ENCODE results near the gene TOX2.
"Not testable (repeated sequence)": the region's sequence is repeated elsewhere in the genome, so short reads cannot be mapped to it uniquely, and the experiment has no call there.

The TOX2 gene

DNA sequence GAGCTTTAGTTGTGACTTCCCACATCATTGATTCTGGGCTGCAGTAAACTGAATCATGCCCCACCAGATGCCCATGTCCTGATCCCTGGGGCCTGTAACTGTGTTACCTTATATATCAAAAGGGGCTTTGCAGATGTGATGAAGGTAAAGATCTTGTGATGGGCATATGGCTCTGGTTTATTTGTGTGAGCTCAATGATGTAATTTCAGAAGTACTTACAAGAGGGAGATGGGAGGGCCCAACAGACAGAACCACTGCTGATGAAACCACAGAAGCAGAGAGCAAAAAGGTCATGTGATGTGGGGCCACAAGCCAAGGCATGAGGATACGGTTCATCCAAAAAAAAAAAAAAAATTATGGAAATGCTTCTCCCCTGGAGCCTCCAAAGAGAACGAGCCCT is 118.7 kb downstream of the TOX2 start:
- DNase-seq (ENCODE audit: low read depth, low spot score) = no peak

DNA sequence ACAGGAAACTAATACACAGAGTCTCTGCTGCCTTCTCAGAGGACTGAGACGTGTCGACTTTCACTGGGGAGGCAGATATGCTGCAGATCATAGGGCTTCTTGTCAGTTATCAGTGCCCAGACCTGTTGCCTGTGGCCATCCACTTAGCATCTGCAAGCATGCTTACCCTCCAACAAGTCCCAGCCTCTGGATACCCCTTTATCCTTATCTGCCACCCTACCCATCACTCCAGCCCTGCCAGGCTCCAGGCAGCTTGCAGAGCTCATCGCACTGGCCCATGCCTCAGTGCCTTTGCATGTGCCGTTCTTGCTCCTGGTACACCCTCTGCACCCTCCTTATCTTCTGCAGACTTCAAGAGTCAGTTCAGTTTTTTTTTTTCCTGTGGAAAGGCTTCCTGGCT is 119.2 kb downstream of the TOX2 start:
- no peak for DNase-seq (ENCODE audit: low read depth, low spot score)

DNA sequence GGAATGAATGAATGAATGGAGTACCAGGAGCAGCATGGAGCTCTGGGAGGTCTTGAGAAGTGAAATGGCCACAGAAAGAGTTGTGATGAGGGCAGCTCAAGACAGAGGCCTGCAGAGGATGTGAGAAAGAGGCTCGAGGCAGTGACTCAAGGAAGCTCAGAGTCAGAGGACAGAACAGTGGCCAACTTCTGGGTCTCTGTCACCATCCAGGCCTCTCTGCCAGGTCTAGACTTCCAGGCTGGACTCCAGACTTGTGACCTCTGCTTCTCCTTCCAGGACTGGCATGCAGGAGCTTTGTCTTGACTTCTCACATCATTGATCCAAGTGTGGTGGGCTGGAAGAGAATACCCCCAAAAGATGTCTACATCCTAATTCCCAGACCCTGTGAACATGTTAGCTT is 119.8 kb downstream of the TOX2 start:
- no peak for DNase-seq (ENCODE audit: low read depth, low spot score)

DNA sequence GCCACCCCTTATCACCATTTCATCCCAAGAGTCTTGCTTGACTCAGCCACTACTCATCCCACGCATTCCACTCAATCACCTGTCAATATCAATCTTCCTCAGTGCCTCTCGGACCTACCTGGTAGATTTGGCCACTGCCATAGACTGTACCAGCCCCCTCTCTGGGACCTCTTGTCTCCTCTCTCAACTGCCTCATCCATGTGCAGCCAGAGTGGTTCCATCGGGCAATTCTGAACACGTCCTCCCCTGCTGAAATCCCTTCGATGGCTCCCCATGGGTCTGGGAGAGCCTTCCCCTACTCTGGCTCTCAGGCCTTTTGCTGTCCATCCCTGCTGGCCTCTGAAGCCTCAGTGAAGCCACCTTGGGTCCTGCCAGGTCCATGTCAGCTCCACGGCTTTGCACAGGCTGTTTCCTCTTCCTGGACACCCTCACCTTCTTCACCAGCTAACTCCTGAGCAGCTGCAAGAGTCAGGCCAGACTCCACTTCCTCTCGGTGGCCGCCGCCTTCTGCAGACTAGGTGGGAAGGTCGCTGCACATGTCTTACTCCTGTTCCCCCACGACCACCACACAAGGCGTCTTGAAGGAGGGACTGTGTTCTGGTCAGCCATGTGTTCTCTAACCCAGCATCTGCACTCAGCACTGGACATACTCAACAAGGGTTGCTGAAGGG is 120.4 kb downstream of the TOX2 start:
- no peak for DNase-seq (ENCODE audit: low read depth, low spot score)

DNA sequence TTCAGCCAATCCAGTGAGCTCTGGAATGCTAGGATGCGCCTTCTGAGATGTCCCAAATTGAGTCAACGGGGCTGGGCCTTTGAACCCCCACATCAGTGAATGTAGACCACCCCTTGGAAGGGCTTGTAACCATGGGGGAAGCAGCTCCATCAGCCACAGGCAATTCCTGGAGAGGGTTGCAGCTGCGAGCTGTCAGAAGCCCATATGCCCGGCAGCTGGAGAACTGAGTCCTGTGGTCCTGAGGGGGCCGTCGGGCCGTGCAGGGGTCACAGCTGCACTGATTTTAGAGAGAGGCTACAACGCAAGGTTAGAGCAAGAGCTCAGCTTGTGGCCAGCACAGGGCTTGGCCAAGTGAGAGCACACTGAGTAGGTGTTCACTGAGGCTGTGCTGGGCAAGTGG is 121.3 kb downstream of the TOX2 start:
- DNase-seq (ENCODE audit: low read depth, low spot score) = no peak

DNA sequence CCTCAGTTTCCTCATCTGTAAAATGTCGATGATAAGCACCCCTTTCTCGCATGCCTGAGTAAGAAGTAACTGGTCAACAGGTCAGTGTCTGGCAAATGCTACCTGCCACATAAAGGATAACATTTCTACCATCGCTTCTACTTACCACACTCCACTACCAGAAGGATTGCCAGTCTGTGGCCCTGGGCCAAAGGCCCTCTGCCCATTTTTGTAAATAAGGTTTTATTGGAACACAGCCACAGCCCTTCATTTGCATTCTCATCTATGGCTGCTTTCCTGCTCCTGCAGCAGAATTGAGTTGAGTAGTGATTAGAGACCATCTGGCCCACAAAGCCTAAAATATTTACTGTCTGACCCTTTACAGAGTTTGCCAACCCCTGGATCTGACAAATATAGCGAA is 121.8 kb downstream of the TOX2 start:
- no peak for DNase-seq (ENCODE audit: low read depth, low spot score)

DNA sequence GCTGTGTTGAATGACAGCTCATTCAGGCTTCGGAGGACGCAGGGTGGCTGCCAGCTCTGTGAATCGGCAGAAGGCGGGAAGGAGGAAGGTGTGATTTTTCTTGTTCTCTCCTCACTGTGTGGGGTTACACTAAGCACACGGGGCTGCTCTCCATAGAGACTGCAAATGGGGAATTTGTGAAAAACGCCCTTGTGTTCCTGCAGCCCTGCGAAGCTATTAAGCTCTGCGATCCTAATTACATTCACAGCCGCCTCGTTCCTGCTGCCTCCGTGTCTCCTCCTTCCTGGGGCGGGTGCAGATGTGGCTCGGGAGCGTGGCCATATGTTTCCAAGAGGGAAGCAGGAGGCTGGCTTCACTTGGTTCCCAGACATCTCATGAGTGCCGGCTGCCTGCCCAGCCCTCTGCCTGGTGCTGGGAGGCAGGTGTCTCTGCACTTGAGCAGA is 124.0 kb downstream of the TOX2 start:
- DNase-seq (ENCODE audit: low read depth, low spot score) = no peak

DNA sequence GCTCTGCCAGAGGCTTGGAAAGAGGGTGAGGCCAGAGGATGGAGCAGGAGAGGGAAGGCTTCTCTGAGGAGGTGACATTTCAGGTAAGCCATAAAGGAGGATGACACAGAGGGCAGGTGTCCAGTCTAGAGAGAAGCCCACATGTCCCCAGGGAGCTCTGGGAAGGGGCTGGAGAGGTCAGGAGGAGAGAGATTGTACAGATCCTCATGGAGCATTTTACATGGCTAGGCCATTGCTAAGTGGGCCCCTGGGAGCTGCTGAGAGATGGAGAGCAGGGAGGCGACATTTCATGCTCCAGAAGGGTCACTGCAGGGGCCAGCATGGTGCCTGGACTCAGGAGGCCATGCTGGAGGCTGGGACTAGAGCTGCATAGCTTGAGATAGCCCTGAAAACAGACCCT is 124.5 kb downstream of the TOX2 start:
- no peak for DNase-seq (ENCODE audit: low read depth, low spot score)

DNA sequence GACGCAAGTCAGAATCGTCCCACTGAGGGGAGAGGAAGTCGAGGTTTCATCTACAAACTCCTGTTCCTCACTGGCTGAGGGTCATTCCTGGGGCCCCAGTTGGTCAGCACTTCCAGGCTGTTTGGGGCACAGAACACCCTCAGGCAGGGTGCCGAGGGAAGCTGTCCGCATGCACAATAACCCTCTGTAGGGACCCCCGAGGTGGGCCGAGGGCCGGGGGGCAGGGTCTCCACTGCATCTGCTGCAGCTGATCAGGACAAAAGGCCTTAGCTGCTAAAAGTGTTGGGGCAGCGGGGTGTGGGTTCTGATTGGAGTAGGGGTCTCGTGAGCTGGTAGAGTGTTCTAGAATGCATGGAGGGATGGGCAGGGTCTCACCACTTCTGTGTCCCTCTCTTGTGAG is 125.1 kb downstream of the TOX2 start:
- no peak for DNase-seq (ENCODE audit: low read depth, low spot score)

DNA sequence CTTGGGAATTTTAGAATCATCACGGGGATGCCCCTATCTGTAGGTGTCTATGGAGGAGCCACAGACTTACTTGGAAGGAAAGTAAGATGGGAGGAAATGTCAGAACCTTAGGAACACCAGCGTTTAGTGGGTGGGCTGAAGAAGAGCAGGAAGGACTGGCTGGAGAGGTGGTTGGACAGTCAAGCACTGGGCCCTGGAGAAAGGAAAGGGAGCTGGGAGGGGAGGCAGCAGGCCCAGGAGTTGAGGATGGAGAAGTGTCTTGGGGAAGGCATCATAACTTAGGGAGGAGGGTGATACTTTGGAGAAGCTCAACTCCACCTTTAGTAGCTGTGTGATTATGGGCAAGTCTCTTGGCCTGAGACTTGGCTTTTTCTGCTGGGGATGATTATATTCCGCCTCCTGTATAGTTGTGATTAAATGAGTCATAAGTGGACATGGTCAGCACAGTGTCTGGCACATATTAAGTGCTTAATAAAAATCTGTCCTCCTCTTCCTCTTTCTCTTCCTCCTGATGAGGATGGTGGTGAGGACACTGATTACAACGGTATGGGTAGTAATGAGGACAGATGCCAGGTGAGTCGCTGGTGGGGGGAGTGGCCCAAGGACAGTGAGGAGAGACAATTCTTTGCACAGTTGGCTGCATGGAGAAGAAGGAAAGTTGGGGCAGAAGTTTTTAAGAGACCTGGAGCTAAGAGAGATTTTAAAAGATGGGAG is 125.7 kb downstream of the TOX2 start:
- no peak for DNase-seq (ENCODE audit: low read depth, low spot score)

DNA sequence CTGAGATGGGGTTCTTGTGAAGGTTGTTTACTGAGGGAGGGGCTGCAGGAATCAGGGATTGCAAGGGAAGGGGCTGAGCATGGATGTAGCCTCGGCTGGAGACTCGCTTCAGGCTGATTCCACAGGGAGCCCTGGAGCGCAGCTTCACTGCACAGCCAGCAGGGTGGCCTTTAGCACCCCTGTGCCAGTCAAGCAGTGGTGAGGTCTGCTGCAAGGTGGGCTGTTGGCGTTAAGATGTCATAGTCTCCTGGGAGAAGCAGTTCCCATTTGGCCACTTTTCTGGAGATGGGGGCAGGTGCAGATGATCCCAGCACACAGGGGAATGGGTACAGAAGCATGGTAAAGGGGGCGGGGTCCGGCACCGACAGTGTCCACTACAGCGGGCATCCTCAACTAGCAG is 126.3 kb downstream of the TOX2 start:
- no peak for DNase-seq (ENCODE audit: low read depth, low spot score)

DNA sequence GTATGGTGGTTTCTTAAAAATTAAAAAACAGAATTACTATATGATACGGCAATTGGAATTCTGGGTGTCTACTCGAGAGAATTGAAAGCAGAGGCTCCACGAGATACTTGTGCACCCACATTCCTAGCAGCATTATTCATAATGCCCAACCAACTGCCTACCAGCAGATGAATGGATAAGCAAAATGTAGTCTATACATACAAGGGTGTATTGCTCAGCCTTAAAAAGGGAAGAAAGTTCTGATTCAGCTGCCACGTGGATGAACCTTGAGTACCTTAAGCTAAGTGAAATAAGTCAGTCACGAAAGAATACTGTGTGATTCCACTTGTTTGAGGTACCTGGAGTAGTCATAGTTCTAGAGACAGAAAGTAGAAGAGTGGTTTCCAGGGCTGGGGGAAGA is 130.1 kb downstream of the TOX2 start:
- DNase-seq (ENCODE audit: low read depth, low spot score) = not testable (repeated sequence)

DNA sequence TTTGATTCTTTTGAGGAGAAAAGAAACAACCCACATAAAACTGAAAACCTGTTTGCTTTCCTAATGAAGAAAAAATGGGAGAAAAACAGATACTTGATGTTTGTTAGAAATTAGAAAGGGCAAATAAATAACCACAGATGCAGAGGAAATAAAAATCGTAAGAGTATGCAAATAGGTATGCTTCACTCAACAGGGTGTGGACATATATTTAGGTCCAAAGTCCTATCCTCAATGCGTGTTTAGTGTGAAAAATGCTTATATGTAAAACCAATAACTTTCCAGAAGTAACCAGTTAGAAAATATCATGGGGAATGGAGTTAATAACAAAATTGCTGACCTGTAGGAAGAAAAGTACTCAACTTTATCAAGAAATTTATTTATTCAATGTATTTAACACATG is 135.7 kb downstream of the TOX2 start:
- no peak for DNase-seq (ENCODE audit: low read depth, low spot score)

DNA sequence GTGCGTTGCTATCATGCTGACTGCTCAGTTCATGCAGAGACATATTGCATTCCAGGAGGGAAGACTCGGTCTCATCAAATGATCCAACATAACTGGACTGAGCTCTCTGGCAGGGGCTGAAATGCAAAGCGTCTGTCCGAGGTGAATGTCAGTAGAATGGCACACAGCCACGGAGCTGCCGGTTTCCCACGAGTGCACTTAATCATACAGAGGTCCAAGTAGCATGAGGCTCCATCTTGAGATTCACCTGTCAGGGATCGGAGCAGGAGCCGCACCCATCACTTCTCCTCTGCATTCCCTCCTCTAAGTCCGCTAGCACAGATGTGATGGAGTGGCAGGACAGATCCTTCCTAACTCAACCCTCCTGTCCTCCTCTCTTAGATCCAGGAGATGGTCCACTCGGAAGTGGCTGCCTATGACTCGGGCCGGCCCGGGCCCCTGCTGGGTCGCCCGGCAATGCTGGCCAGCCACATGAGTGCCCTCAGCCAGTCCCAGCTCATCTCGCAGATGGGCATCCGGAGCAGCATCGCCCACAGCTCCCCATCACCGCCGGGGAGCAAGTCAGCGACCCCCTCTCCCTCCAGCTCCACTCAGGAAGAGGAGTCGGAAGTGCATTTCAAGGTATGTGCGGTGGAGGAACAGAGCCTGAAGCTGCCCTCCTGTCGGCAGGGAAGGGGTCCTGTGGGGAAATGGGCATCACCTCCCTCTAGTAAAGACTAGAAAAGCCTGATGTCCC is 136.4 kb downstream of the TOX2 start:
- DNase-seq (ENCODE audit: low read depth, low spot score) = no peak

DNA sequence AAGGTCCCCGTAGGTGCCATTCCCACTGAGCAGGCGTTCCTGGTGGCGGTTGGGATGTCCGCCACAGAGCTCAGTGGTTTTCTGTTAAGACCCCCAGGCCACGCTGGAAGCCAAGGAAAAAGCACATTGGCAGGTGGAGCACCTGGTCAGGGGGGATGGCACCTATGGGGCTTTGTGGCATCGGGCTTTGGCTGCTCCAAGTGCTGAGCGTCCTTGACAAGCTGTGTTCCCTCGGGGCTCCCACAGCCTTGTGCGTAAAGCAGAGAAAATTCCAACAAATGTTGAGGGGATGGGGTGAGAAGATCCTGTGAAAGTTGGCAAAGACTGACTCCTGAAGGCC is 137.0 kb downstream of the TOX2 start:
- no peak for DNase-seq (ENCODE audit: low read depth, low spot score)

DNA sequence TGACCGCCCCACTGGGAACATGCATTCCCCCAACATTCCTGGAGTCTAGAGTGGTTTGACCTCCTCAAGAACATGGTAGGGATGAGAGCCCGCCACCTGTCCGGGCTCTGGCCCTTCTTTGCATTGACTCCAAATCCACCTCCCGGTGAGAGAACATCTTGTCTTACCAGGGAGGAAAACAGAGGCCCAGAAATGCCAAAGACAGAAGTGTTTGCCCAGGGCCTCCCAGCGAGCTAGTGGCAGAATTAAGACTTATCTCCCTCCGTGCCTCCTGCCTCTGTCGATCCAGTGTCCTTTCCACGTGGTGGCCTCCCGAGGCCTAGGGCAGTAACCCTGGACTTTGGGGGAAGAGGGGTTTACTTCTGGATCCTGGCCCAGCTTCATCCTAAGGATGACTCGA is 137.5 kb downstream of the TOX2 start:
- no peak for DNase-seq (ENCODE audit: low read depth, low spot score)

DNA sequence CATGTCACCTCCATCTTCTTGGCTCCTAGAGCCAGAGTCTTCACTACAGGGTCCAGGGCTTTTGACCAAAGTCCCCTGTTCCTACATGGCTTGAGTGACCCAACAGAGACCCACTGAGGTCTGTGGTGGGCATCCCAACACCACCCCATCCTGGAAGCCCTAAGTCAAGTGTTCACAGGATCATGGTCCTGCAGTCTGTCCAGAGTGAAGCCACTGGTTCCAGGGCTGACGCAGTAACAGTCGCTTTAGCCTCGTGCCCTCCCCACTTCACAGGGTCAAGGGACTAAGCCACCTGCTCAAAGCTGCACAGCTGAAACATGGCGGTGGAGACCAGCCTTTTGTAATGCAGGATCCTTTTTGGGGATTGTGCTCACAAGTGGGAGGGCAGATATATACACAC is 138.4 kb downstream of the TOX2 start:
- no peak for DNase-seq (ENCODE audit: low read depth, low spot score)

DNA sequence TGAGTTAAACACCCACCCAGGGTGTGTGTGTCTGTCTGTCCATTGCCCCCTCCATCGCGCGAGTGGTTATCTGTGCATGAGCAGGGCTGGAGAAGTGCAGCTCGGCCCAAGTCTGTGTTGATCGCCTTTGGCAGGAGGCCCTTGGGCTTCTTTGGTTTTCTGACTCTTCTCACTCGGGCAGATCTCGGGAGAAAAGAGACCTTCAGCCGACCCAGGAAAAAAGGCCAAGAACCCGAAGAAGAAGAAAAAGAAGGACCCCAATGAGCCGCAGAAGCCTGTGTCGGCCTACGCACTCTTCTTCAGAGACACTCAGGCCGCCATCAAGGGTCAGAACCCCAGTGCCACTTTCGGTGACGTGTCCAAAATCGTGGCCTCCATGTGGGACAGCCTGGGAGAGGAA is 139.5 kb downstream of the TOX2 start:
- no peak for DNase-seq (ENCODE audit: low read depth, low spot score)

DNA sequence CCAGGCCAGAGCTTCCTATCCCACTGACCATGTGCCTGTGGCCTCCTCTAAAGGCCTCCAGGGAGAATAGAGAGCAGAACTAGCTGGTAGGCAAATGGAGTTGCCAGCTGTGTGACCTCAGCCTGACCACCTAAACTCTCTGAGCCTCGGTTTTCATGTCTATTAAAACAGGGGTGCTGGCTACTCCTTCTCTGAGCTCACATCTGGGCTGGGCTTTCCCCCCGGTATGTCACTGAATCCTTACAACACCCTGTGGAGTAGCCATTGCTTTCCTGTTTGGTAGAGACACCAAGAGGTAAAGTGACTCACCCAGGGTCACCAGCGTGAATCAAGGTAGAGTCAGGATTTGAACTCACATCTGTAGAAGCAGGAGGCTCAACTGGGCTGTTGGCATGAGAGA is 140.2 kb downstream of the TOX2 start:
- DNase-seq (ENCODE audit: low read depth, low spot score) = no peak

DNA sequence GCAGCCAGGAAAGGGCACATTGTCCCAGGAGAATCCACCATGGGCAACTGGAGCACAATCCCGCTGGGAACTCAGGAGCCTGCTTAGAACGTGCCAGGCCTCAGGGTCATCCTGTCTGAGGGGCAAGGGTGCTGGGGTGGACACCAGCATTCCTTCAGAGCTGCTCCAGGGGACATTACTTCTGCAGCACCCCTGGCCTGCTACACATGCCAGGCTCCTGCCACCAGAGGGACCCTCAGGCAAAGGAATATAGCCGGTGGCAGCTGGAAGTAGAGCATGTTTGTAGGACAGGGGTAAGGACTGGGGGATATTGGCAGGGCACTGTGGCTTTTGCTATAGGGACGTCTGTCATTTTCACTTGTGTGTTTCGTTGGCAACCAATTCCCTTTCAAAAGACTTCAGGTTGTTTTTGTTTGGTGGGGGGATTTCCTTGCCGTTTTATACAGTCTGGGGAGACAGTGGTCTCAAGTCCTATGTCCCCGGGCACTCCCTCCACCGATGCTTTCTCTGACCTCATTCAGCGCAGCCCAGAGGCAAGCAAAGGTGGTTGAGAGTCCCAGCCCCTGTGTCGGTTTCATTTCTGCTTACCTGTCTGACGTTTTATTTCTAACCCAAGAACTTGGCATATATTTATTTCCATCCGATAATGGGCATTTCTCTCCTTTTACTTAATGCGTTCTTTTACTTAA is 141.5 kb downstream of the TOX2 start:
- no peak for DNase-seq (ENCODE audit: low read depth, low spot score)

DNA sequence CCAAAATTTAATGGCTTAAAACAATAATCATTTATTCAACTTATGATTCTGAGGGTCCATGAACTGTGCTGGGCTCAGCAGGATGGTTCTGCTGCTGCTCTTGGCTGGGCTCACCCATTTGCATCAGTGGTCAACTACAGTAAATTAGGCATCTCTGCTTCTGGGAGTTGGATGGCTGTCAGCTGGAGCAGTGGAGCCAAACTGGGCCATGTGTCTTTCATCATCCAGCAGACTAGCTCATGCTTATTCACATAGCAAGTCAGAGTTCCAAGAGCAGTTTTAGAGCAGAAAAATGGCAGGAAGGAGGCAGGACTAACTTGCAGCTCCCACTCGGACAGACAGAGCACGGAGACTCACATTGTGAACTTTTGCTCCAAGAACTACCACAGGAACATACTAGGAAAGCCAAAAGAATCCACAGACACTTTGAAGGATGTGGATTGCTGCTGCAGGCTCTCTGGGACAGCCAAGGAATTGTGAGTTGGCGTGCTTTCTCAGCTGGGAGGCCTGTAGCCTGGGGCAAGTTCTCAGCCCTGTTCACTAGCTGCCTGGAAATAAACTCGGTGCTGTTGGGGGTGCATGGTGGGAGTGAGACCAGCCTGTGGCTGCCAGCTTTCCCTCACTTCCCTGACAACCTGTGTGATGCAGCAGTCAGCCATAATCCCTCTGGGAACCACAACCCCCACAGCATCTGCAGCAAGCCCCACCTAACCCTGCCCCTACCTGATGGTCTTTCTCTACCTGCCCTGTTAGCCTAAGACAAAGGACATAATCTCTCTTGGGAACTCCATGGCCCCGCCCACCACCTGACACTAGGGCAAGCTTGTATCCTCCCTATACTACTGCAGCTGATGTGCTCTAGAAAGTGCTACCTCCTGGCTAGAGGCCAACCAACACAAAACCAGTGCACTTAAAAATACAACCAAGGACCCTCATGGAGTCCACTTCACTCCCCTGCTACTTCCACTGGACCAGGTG is 143.3 kb downstream of the TOX2 start:
- DNase-seq (ENCODE audit: low read depth, low spot score) = no peak

Measured in smooth muscle cell of the brain vasculature (primary cell).